K562 (cell line): ENCODE measurements around the gene CEP290. TPM values are rescaled to one million over a fixed set of nuclear protein-coding genes. Genes with fewer than 3 reads are reported as not detected.
A peak's percentile ranks its signal among the peaks of the same experiment; 100 is the strongest.

ENCODE experiments used
- ATAC-seq: fragments of 200-7000 bp; cut with Tn5 transposase; 3 replicates; pipeline ENCODE4 v1.9.1; 2020; ENCODE audit warnings: moderate library complexity
- BruUV-seq: library from RNA; stranded (reverse); fragments of 400-500 nt; replicated peaks from 2 replicates; lab custom pipeline; 2021; lab: Mats Ljungman, UMichigan
- CTCF ChIA-PET: fragments of 300-600 bp; formaldehyde crosslinking; extraction: SDS; loops from one replicate; lab custom pipeline; 2021; ENCODE audit warnings: low intra/inter-chr PET ratio; lab: Yijun Ruan, JAX
- POLR2A ChIA-PET: fragments of 300-600, 350-650 bp; sonication (Branson Sonifier 250); formaldehyde crosslinking; extraction: SDS; loops from one replicate; lab custom pipeline; 2021; ENCODE audit warnings: antibody characterized with exemption, inconsistent platforms; lab: Yijun Ruan, JAX
- DNase-seq, 4 experiments: peaks; one replicate each; pipeline versions ENCODE4 v3.0.0 to v3.0.0-alpha.2; 2011 to 2018; ENCODE audit warnings: low spot score in 3 of 4, mixed read lengths in 3 of 4; ENCODE audit errors: extremely low read depth in 1 of 4
- FAIRE-seq: peaks from 2 replicates; lab custom pipeline; 2011; peaks lifted over from hg19 to GRCh38; lab: Jason Lieb, UNC
- H2AFZ ChIP-seq: 2 replicates; pipeline ENCODE4 v1.6.0; 2011; ENCODE audit warnings: low read depth, low read length, control low read depth, inconsistent platforms
- H3K27ac ChIP-seq: fragments of 200-600 bp; 3 replicates; pipeline ENCODE4 v1.8.0; 2011; ENCODE audit warnings: low read depth, mild to moderate bottlenecking, control low read depth, inconsistent platforms, low read length, moderate library complexity, mixed read lengths; ENCODE audit errors: extremely low read depth
- H3K27me3 ChIP-seq, 2 experiments: fragments of 300-600 bp in 1 of 2; 2 replicates in 1 of 2; 3 replicates in 1 of 2; pipeline versions ENCODE4 v1.6.0 to v1.8.0; 2011; ENCODE audit warnings: inconsistent platforms in 2 of 2, low read length in 2 of 2, mild to moderate bottlenecking in 1 of 2, mixed read lengths in 1 of 2, moderate library complexity in 1 of 2; ENCODE audit not compliant: control insufficient read depth in 2 of 2, insufficient read depth in 2 of 2
- H3K36me3 ChIP-seq: fragments of 300-600 bp; 3 replicates; pipeline ENCODE4 v1.8.0; 2011; ENCODE audit warnings: mild to moderate bottlenecking, low read length, inconsistent platforms; ENCODE audit not compliant: control insufficient read depth, insufficient read depth
- H3K4me1 ChIP-seq, 2 experiments: fragments of 200-600 bp in 1 of 2; replicated peaks in 1 of 2; 2 replicates in 1 of 2; 3 replicates in 1 of 2; pipeline versions ENCODE4 v1.5.1 to v1.8.0; 2011; ENCODE audit warnings: inconsistent platforms in 2 of 2, low read length in 2 of 2, mild to moderate bottlenecking in 1 of 2, mixed read lengths in 1 of 2, moderate library complexity in 1 of 2; ENCODE audit not compliant: control insufficient read depth in 2 of 2, insufficient read depth in 2 of 2
- H3K4me2 ChIP-seq: 2 replicates; pipeline ENCODE4 v1.6.1; 2011; ENCODE audit warnings: low read length, control low read depth, inconsistent platforms, mixed read lengths; ENCODE audit not compliant: insufficient read depth
- H3K4me3 ChIP-seq: fragments of 200-600 bp; sonication (generic), shearing (Covaris generic); 2 replicates; pipeline ENCODE4 v1.5.1; 2016; ENCODE audit warnings: control low read depth, inconsistent platforms
- H3K79me2 ChIP-seq: fragments of 200-600 bp; 3 replicates; pipeline ENCODE4 v1.8.0; 2011; ENCODE audit warnings: low read length, inconsistent platforms; ENCODE audit not compliant: control insufficient read depth, insufficient read depth
- H3K9ac ChIP-seq, 2 experiments: 2 replicates each; pipeline versions ENCODE4 v1.6.0 to v1.6.1; 2011; ENCODE audit warnings: low read depth in 2 of 2, low read length in 2 of 2, control low read depth in 1 of 2, inconsistent platforms in 1 of 2, mild to moderate bottlenecking in 1 of 2, mixed read lengths in 1 of 2; ENCODE audit not compliant: insufficient read depth in 1 of 2
- H3K9me1 ChIP-seq: one replicate; pipeline ENCODE4 v1.6.0; 2011; ENCODE audit warnings: inconsistent platforms, mild to moderate bottlenecking, low read length, moderate library complexity; ENCODE audit not compliant: control insufficient read depth, insufficient read depth
- H3K9me3 ChIP-seq: replicated peaks from 2 replicates; pipeline ENCODE4 v1.5.1; 2011; ENCODE audit warnings: low read depth, low read length, inconsistent platforms; ENCODE audit not compliant: control insufficient read depth, insufficient read depth
- H4K20me1 ChIP-seq: replicated peaks from 2 replicates; pipeline ENCODE4 v1.6.1; 2011; ENCODE audit warnings: low read length, inconsistent platforms, mixed read lengths; ENCODE audit not compliant: control insufficient read depth, insufficient read depth
- ATF3 ChIP-seq, 2 experiments: fragments of 450-650 bp in 1 of 2; sonication (generic) in 1 of 2; formaldehyde crosslinking in 1 of 2; IDR thresholded peaks in 1 of 2; conservative IDR thresholded peaks in 1 of 2; 2 replicates each; pipeline versions ENCODE4 v1.6.1 to v1.8.1; 2016 to 2023; ENCODE audit warnings: mild to moderate bottlenecking in 2 of 2, moderate library complexity in 2 of 2, inconsistent platforms in 1 of 2, missing genetic modification reagents in 1 of 2
- BRD4 ChIP-seq: fragments of 200-600 bp; sonication (generic); IDR thresholded peaks from 2 replicates; pipeline ENCODE4 v1.6.1; 2017; ENCODE audit warnings: inconsistent platforms
- CEBPG ChIP-seq, 3 experiments: fragments of 200-800 bp in 1 of 3; sonication (Bioruptor generic) in 1 of 3; sonication (generic) in 1 of 3; formaldehyde crosslinking in 1 of 3; IDR thresholded peaks in 2 of 3; conservative IDR thresholded peaks in 1 of 3; 2 replicates each; pipeline versions ENCODE4 v1.6.1 to v1.8.0; 2016 to 2022; ENCODE audit warnings: missing compliant biosample characterization in 2 of 3, missing genetic modification characterization in 2 of 3, mild to moderate bottlenecking in 1 of 3, missing genetic modification reagents in 1 of 3
- ZSCAN32 ChIP-seq: fragments of 450-650 bp; formaldehyde crosslinking; IDR thresholded peaks from 2 replicates; pipeline ENCODE4 v1.4.0; 2020; ENCODE audit warnings: mild to moderate bottlenecking, moderate library complexity
- WGBS: fragments of 100-300 bp; shearing (Covaris generic); methylation state at CpG from one replicate; pipeline ENCODE4 v1.1.6; 2016; ENCODE audit warnings: low coverage, mixed read lengths; ENCODE audit not compliant: insufficient coverage; ENCODE audit errors: missing lambda C conversion rate; 5-methylcytosine and 5-hydroxymethylcytosine counted together
- in situ Hi-C: fragments of 300-500 bp; cut with MboI; formaldehyde crosslinking; loops from 4 replicates; pipeline ENCODE4 v1.15.0; 2018; ENCODE audit warnings: inconsistent platforms, mixed read lengths
- intact Hi-C: fragments of 100-400 bp; cut with micrococcal nuclease; formaldehyde crosslinking; loops from 2 replicates; pipeline ENCODE4 v1.14.2; 2022
- polyA plus RNA-seq, 8 experiments: library from polyadenylated mRNA; depleted of rRNA in 4 of 8; stranded (reverse) in 5 of 8; unstranded in 3 of 8; fragments of >200 nt; fragmentation: Nextera tagmentation in 2 of 8; fragmentation: Illumina TruSeq in 1 of 8; extraction: Ambion mirVana in 2 of 8; extraction: Trizol in 1 of 8; gene quantifications; 2 replicates each; pipeline versions ENCODE4 v1.2.1 to v1.2.3, GENCODE V29; 2011 to 2014; ENCODE audit warnings: inconsistent platforms in 1 of 8, missing spikeins in 1 of 8
- small RNA-seq: library from RNA; depleted of rRNA; stranded (forward); fragments of <200 nt; gene quantifications from one replicate; pipeline ENCODE3, GENCODE V24; 2014
- total RNA-seq, 7 experiments: library from RNA; depleted of rRNA in 6 of 7; stranded (reverse); fragments of >200 nt in 6 of 7; fragmentation: Illumina TruSeq in 2 of 7; extraction: Trizol in 2 of 7; gene quantifications; 2 replicates each; pipeline versions ENCODE4 v1.2.1 to v1.2.3, GENCODE V29; 2011 to 2021; ENCODE audit warnings: low replicate concordance in 1 of 7

CEP290 gene
- total and polyA plus RNA-seq, 9 of the 15 experiments (the other 6 are each of a cell fraction or from before 2014, with no cell fraction given), result 7.2 to 19.4 (median 18.1) TPM

- 0% methylated on average over 2 of the region's 2 CpGs for WGBS
- no peak for FAIRE-seq
- no peaks in the 10 kb centered on the region for H3K9me1 ChIP-seq
- no peaks in the 10 kb centered on the region for H3K27me3 ChIP-seq
- POLR2A ChIA-PET, result no interaction called here
- no peak for DNase-seq
- H3K27ac ChIP-seq, result no peak overlapping the region
- H3K9ac ChIP-seq, result no peak overlapping the region
- BruUV-seq, result no TSS peak
- no peaks in the 10 kb centered on the region for H3K79me2 ChIP-seq
- ATAC-seq, result no peak
- H3K4me1 ChIP-seq, result no peaks in the 10 kb centered on the region
- no peak overlapping the region for H3K4me2 ChIP-seq
- no peak overlapping the region for H2AFZ ChIP-seq
- H3K36me3 ChIP-seq, result no peaks in the 10 kb centered on the region
- intact Hi-C loops, result no loop called here
- CTCF ChIA-PET, result no interaction called here
- in situ Hi-C loops, result no loop called here
- H3K9me3 ChIP-seq, result no peaks in the 10 kb centered on the region
- TF ChIP-seq CEBPG (CRISPR knock-in tag; IDR thresholded peaks at IDR 0.05) (no peak), CEBPG (tag; conservative IDR thresholded peaks at IDR 0.05 in 1 of 2, IDR thresholded peaks at IDR 0.05 in 1 of 2) (peak in 1 of 2 experiments; percentile 80; a peak in 3 of 4 replicates), ATF3 (IDR thresholded peaks at IDR 0.05) (peak; percentile 49), ATF3 (CRISPR knock-in tag; conservative IDR thresholded peaks at IDR 0.05) (no peak), BRD4 (no peak), ZSCAN32 (peak; percentile 57; the same call in 1 of the 2 replicates)
- TF ChIP-seq, all 486 proteins: peak for 3
- H3K4me3 ChIP-seq, result no peak overlapping the region
- H4K20me1 ChIP-seq, result no peaks in the 10 kb centered on the region
These were observed 140.6 kb downstream of the CEP290 start for GRCh38 chr12:88001327-88001726.

Small RNA genes lying within 50 kb of the gene (small RNA-seq; reads per million reads assigned to genes)
- gene RNA5SP364, result not detected

Other genes with a start within 250 kb of the CEP290 start
- not detected in 2 replicates for gene C12orf50, start 112.7 kb downstream of the CEP290 start, total RNA-seq (2014; rRNA removed)
- gene C12orf50, start 112.7 kb downstream of the CEP290 start, total RNA-seq (2014; rRNA removed; fragmentation: Illumina TruSeq; extraction: Trizol), result 0.11 TPM in 1 of 2 replicates, not detected in the other
- 0.08 and 0.14 TPM in 2 replicates for gene C12orf50, start 112.7 kb downstream of the CEP290 start, total RNA-seq (2015; rRNA removed; fragmentation: Illumina TruSeq; extraction: Trizol)
- not detected in 2 replicates for gene C12orf50, start 112.7 kb downstream of the CEP290 start, total RNA-seq (2021)
- 0.09 TPM in 1 of 2 replicates, not detected in the other for gene C12orf50, start 112.7 kb downstream of the CEP290 start, polyA plus RNA-seq (2011; rRNA removed)
- gene C12orf50, start 112.7 kb downstream of the CEP290 start, polyA plus RNA-seq (2014; fragmentation: Illumina TruSeq; extraction: Trizol), result 0.07 TPM in 1 of 2 replicates, not detected in the other
- not detected for gene C12orf50, start 112.7 kb downstream of the CEP290 start, polyA plus RNA-seq (2014; fragmentation: Nextera tagmentation; extraction: Ambion mirVana)
- not detected in 2 replicates for gene C12orf50, start 112.7 kb downstream of the CEP290 start, polyA plus RNA-seq (2014; rRNA removed)
- 4.0 TPM in 2 replicates for gene TMTC3, start 219 bp upstream of the CEP290 start, total RNA-seq (2014; rRNA removed)
- gene TMTC3, start 219 bp upstream of the CEP290 start, total RNA-seq (2014; rRNA removed; fragmentation: Illumina TruSeq; extraction: Trizol), result 9.8 and 10.9 TPM in 2 replicates
- 9.6 and 9.8 TPM in 2 replicates for gene TMTC3, start 219 bp upstream of the CEP290 start, total RNA-seq (2015; rRNA removed; fragmentation: Illumina TruSeq; extraction: Trizol)
- 9.1 and 10.0 TPM in 2 replicates for gene TMTC3, start 219 bp upstream of the CEP290 start, total RNA-seq (2021)
- 5.1 and 7.2 TPM in 2 replicates for gene TMTC3, start 219 bp upstream of the CEP290 start, polyA plus RNA-seq (2011; rRNA removed)
- gene TMTC3, start 219 bp upstream of the CEP290 start, polyA plus RNA-seq (2014; fragmentation: Illumina TruSeq; extraction: Trizol), result 3.0 and 4.0 TPM in 2 replicates
- gene TMTC3, start 219 bp upstream of the CEP290 start, polyA plus RNA-seq (2014; fragmentation: Nextera tagmentation; extraction: Ambion mirVana), result 1 to 10 TPM; 4.6 to 4.7 TPM
- 1.9 and 2.2 TPM in 2 replicates for gene TMTC3, start 219 bp upstream of the CEP290 start, polyA plus RNA-seq (2014; rRNA removed)